HG03460 (cell line): ENCODE results near the gene WDFY1.
"Not testable (repeated sequence)": the region's sequence is repeated elsewhere in the genome, so short reads cannot be mapped to it uniquely, and the experiment has no call there.

Experiments
- ATAC-seq: cut with Tn5 transposase; IDR thresholded peaks from one replicate; pipeline ENCODE4 v1.9.1; 2021; ENCODE audit not compliant: unreplicated experiment

Gene WDFY1

DNA sequence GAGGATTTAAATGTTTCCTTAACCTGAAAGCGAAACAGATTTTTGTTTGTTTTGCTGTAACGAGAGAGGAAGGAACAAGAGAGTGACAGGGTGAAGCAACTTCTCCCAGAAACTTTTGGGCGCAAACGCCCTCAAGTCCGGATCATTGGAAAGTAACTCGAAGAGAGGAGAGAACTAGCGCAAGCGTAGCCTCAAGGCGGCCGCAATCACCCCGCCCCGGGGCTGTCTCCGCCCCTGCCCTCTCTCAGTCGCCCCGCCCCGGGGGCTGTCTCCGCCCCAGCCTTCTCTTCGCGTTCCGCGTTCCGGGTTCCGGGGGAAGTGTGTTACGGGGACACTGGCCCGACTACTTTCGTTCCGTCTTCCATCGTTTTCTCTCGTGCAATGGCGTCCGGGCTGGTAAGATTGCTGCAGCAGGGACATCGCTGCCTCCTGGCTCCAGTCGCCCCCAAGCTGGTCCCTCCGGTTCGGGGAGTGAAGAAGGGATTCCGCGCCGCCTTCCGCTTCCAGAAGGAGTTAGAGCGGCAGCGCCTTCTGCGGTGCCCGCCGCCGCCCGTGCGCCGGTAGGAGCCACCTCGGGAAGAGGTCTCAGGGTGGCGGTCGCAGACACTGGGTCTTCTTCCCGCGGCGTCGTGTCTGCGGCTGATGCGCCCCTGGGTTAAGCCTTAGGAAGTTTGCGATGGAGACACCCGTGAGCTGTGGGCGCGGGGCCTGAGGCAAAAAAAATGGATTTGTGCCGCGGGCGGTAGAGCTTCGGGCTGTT, 12.1 kb upstream of the WDFY1 start, which contains the start of gene MRPL44:
Gene MRPL44 (plus strand): TSS at position 372 of the 760 bp plus-strand sequence. CDS start 10 bp downstream, at position 382.
- peak; percentile 94 for ATAC-seq

DNA sequence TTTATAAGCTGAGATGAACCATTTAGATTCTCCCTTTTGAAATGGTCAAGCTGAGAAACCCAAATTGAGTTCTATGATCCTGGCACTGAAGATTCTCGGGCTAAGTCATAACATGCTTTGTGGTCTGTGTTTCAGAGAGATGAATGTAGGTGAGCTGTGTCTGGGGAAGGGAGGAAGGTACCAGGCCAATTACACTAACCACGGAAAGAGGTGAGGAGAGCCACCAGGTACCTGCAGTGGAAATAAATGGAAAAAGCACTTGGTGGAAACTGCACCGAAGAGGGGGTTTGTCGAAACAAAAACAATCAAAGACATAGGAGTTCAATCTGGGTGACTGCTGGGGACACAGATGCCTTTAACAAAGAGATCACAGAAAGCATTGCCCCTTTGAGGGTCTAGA, 11.2 kb upstream of the WDFY1 start:
- ATAC-seq = no peak

DNA sequence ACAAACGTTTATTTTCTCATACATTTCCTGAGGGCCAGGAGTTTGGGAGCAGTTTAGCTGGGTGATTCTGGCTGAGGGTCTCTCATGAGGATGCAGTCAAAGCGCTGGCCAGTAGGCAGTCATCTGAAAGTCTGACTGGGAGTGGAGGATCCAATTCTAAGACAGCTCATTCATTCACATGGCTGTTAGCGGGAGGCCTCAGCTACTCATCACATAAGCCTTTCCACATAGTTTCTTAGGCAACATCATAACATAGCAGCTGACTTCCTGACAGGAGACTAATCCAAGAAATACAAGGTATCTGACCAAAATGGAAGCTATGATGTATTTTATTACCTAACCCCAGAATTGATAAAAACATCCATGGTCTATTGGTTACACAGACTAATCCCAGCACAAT, 9.3 kb upstream of the WDFY1 start:
- ATAC-seq = no peak

DNA sequence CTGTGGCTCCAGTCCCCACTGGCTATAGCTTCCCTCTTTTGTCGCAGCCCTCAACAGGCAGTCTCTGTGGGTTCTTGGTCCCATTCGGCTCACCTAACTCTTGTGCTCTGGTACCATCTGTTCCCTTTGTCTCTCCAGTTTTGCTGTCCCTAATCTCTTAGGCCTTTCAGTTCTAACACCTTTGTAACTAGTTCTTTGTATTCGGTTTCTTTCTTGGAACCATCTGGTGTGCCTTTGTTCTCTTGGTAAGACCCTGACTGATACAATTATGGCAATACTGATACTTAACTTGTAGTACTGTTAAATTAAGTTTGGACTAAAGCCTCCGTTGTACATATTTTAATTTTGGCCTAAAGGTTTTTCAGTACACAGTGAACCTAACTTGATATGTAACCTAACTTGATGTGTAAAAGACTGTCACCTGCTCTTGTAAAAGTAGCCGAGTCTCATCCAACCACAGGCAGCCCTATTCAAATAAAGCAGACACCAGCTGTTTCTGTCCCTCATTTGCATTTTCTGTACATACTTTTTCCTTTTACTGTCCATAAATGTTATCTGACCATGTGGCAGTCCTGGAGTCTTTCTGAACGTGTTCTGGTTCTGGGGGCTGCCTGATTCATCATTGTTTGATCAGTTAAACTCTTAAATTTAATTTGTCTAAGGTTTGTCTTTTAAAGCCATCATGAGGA, 7.3 kb upstream of the WDFY1 start:
- peak; percentile 51 for ATAC-seq

- ATAC-seq = no peak
These were observed 5.6 kb upstream of the WDFY1 start for GRCh38 chr2:223950448-223951347.

GRCh38 chr2:223949241-223949840, 4.2 kb upstream of the WDFY1 start:
- ATAC-seq = no peak

DNA sequence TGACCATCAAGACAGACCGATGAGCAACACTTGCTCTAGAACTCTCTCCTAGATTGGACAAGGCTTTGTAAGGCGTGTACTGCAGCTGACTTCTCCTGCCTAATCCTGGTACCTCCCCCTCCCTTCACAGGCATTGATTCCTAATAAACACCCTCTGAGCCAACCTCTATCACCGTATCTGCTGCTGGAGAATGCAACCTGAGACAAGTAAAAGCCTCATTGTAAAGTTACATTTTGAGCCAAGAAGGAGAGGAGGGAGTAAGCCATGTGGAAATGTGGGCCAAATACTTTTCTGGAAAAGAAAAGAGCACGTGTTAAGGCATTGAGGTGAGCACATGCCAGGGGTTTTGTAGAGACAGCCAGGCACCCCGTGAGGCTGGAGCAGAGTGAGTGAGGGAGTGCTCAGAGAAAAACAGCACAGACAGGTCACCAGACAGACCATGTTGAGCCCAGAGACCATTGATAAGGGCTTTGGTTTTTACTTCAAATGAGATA, 2.6 kb upstream of the WDFY1 start:
- ATAC-seq = no peak

GRCh38 chr2:223945755-223946154, 620 bp upstream of the WDFY1 start:
- no peak for ATAC-seq

- no peak for ATAC-seq
These were observed 901 bp downstream of the WDFY1 start for GRCh38 chr2:223944166-223944702.

GRCh38 chr2:223943561-223944008, 1.6 kb downstream of the WDFY1 start:
- ATAC-seq = no peak

GRCh38 chr2:223943135-223943534, 2.0 kb downstream of the WDFY1 start:
- ATAC-seq = no peak

GRCh38 chr2:223941579-223942277, 3.4 kb downstream of the WDFY1 start:
- ATAC-seq = peak; percentile 43

- not testable (repeated sequence) for ATAC-seq
These were observed 5.7 kb downstream of the WDFY1 start for GRCh38 chr2:223939438-223939837.

GRCh38 chr2:223937535-223937934, 7.6 kb downstream of the WDFY1 start:
- ATAC-seq = no peak

- no peak for ATAC-seq
These were observed 8.2 kb downstream of the WDFY1 start for GRCh38 chr2:223936862-223937326.

- ATAC-seq = no peak
These were observed 9.5 kb downstream of the WDFY1 start for GRCh38 chr2:223935459-223936125.

DNA sequence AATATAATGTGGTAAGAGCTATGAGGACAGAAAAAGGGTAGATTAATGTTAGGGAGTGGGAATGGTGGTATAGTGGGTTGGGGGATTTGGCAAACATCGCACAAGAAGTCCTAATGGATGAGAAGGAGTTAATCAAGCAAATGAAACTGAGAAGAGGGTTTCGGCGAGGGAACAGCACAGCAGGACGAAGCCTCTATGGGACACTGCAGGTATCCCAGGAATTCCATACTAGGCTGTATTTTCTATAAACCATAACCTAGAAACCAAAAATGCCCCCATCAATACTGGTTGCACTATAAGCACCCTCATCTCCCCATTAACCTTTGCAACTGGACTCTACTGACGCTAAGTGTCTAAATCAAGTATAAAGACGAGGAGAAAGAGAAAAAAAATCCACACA, 10.3 kb downstream of the WDFY1 start:
- ATAC-seq = no peak

DNA sequence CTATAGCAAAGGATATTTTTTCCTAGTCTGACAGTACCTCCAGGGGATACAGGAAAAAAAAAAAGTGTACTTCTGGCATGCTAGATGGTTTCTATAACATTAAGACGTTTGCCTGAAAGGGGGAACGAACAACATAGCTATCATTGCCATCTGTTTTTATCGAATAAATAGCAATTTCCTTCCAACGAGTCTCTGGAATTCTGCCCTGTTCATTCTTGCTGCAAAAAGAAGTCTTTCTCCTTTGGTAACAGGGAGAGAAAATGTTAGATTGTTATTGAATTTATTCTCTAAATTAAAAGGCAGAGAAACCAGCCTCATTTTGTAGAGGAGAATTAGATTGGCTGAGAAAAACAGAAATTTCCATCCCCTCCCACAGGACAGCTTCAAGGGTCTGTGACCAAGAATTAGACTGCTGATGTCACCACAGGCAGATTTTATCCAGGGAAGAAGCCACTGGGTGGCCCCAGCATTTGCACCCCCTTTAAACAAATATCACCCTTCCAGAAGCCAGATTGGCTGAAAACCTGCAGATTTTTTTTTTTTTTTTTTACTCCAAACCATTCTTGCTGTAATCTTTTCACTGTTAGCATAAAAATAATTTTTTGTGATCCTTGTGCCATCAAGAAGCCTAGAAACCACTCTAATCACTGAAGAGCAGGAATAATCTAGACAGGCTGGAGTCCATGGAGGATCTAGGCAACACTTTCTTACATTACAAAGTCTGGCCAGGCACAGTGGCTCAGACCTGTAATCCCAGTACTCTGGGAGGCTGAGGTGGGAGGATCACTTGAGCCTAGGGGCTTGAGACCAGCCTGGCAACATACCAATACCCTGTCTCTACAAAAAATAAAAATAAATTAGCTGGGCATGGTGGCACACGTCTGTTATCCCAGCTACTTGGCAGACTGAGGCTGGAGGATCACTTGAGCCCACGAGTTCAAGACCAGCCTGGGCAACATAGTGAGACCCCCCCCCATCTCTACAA, 12.0 kb downstream of the WDFY1 start:
- no peak for ATAC-seq
